Sigmoid colon (tissue), 7 donors: ENCODE measurements around the gene LINGO3. TPM values are rescaled to one million over a fixed set of nuclear protein-coding genes. Genes with fewer than 3 reads are reported as not detected.

Experiments used
- DNase-seq: peaks from one replicate; pipeline ENCODE4 v3.0.0-alpha.2; 2019
- H3K27ac ChIP-seq, 4 donors: fragments of 200-600 bp; sonication (generic); one replicate each; pipeline ENCODE4 v1.5.1; 2016 to 2019; ENCODE audit warnings: mild to moderate bottlenecking in 1 of 4
- H3K27me3 ChIP-seq, 3 donors: fragments of 200-600 bp; sonication (generic); one replicate each; pipeline ENCODE4 v1.5.1; 2019; ENCODE audit warnings: mild to moderate bottlenecking in 1 of 3
- H3K36me3 ChIP-seq, 4 donors: fragments of 200-600 bp; sonication (generic); one replicate each; pipeline ENCODE4 v1.5.1; 2016 to 2019
- H3K4me1 ChIP-seq, 4 donors: fragments of 200-600 bp; sonication (generic); one replicate each; pipeline ENCODE4 v1.5.1; 2017 to 2019
- H3K4me3 ChIP-seq, 4 donors: fragments of 200-600 bp; sonication (generic); one replicate each; pipeline ENCODE4 v1.5.1; 2017 to 2019; ENCODE audit warnings: mild to moderate bottlenecking in 2 of 4, moderate library complexity in 1 of 4
- H3K9me3 ChIP-seq, 4 donors: fragments of 200-600 bp in 3 of 4; sonication (generic) in 3 of 4; one replicate each; pipeline versions ENCODE4 v1.5.1 to v1.6.1; 2013 to 2019
- EP300 ChIP-seq, 4 donors: sonication (generic); formaldehyde crosslinking; IDR thresholded peaks; one replicate each; pipeline ENCODE4 v1.6.1; 2017; ENCODE audit warnings: antibody characterized with exemption in 4 of 4
- POLR2A ChIP-seq, 2 donors: fragments of 450-650 bp; IDR thresholded peaks; one replicate each; pipeline ENCODE4 v1.6.1; 2016; ENCODE audit warnings: antibody characterized with exemption in 2 of 2, mild to moderate bottlenecking in 2 of 2, moderate library complexity in 2 of 2
- POLR2AphosphoS5 ChIP-seq, 4 donors: sonication (generic); formaldehyde crosslinking; IDR thresholded peaks; one replicate each; pipeline ENCODE4 v1.6.1; 2017; ENCODE audit warnings: antibody characterized with exemption in 4 of 4
- WGBS, 2 donors: extraction: QIAGEN DNeasy Blood & Tissue Kit; methylation state at CpG; one replicate each; pipeline ENCODE4 v1.1.7; 2013; 5-methylcytosine and 5-hydroxymethylcytosine counted together
- intact Hi-C: fragments of 100-400 bp; cut with DNase I; formaldehyde crosslinking; loops from one replicate; pipeline ENCODE4 v1.15.1; 2023
- polyA plus RNA-seq, 3 donors: library from polyadenylated mRNA; stranded (reverse); fragments of 200-250 nt; gene quantifications; one replicate each; pipeline ENCODE4 v1.2.3, GENCODE V29; 2013
- total RNA-seq, 4 donors: library from RNA; depleted of rRNA; stranded (reverse); fragments of >200 nt; gene quantifications; one replicate each; pipeline ENCODE4 v1.1.0, GENCODE V29; 2016
- TF ChIP-seq, protein P1 (sequence below), 4 experiments: fragments of 450-650 bp in 3 of 4; fragments of 200-600 bp in 1 of 4; IDR thresholded peaks; one replicate each; pipeline ENCODE4 v1.5.1; 2016 to 2019; ENCODE audit warnings: antibody characterized with exemption in 4 of 4, mild to moderate bottlenecking in 3 of 4, moderate library complexity in 2 of 4
- donor health status: healthy with polysubstance abuse.
- donor health status: Bipolar disorder and iron deficiency.
- donor health status: healthy.

Gene LINGO3
- total and polyA plus RNA-seq, 7 donors = 0.14 to 0.70 TPM; not detected in 5

DNA sequence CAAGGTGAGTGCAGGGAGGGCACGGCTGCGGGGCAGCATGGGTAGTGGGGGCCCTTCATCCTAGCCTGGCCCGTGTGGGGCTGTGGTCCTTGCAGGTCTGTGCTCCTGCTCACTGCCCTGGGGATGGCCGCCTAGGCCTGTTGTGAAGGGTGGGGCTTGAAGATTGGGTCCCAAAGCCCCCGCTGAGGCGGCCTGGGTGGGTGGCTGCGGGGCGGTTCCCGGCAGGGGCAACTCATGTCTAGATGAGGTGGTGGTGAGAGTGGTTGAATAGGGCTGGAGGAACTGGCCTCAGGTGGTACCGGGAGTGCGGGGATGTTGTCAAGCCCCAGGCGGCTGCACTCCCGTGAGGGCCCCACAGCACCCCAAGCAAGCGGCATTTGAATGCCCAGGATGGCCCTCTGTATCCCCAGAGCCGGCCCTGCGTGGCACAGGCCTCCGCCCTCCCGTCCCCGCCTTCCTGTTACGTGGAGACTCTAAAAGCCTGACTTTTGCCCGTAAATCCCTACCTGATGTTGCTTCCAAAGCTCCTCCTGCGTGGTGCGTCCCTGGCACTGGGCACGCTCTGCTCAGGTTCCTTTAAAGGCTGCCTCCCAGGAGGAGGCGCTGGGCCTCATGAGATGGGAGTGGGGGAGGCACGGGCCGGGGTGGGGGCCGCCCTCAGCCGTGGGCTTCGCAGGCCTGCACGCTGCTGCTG is 35.5 kb upstream of the LINGO3 start:
- no peak overlapping the region for H3K4me3 ChIP-seq
- intact Hi-C loops = no loop called here
- H3K9me3 ChIP-seq = no peaks in the 10 kb centered on the region
- TF ChIP-seq, protein P1, sequence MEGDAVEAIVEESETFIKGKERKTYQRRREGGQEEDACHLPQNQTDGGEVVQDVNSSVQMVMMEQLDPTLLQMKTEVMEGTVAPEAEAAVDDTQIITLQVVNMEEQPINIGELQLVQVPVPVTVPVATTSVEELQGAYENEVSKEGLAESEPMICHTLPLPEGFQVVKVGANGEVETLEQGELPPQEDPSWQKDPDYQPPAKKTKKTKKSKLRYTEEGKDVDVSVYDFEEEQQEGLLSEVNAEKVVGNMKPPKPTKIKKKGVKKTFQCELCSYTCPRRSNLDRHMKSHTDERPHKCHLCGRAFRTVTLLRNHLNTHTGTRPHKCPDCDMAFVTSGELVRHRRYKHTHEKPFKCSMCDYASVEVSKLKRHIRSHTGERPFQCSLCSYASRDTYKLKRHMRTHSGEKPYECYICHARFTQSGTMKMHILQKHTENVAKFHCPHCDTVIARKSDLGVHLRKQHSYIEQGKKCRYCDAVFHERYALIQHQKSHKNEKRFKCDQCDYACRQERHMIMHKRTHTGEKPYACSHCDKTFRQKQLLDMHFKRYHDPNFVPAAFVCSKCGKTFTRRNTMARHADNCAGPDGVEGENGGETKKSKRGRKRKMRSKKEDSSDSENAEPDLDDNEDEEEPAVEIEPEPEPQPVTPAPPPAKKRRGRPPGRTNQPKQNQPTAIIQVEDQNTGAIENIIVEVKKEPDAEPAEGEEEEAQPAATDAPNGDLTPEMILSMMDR (IDR thresholded peaks at IDR 0.05) = no peak
- H3K4me1 ChIP-seq = peaks cover 0 to 9% (median 0%) of the 10 kb centered on the region in 4 donors
- DNase-seq = no peak
- no peaks in the 10 kb centered on the region for H3K27me3 ChIP-seq
- H3K36me3 ChIP-seq = peaks cover 0 to 61% (median 15%) of the 10 kb centered on the region in 4 donors
- 90 to 94% methylated on average over 31 of the region's 31 CpGs for WGBS, 2 donors
- no peak overlapping the region for H3K27ac ChIP-seq

- 95 to 96% methylated on average over 29 of the region's 29 CpGs for WGBS, 2 donors
- peaks cover 0 to 61% (median 15%) of the 10 kb centered on the region in 4 donors for H3K36me3 ChIP-seq
- no peak overlapping the region for H3K4me3 ChIP-seq
- H3K9me3 ChIP-seq = no peaks in the 10 kb centered on the region
- no peak for DNase-seq
- no peak overlapping the region for H3K27ac ChIP-seq
- H3K27me3 ChIP-seq = no peaks in the 10 kb centered on the region
- TF ChIP-seq POLR2AphosphoS5 (IDR thresholded peaks at IDR 0.05) (no peak), EP300 (IDR thresholded peaks at IDR 0.05) (no peak), POLR2A (IDR thresholded peaks at IDR 0.05) (no peak)
- TF ChIP-seq, protein P1 (IDR thresholded peaks at IDR 0.05) = no peak
- intact Hi-C loops = no loop called here
- peaks cover 0 to 9% (median 0%) of the 10 kb centered on the region in 4 donors for H3K4me1 ChIP-seq
Observed at GRCh38 chr19:2342656-2343288, 34.8 kb upstream of the LINGO3 start.

DNA sequence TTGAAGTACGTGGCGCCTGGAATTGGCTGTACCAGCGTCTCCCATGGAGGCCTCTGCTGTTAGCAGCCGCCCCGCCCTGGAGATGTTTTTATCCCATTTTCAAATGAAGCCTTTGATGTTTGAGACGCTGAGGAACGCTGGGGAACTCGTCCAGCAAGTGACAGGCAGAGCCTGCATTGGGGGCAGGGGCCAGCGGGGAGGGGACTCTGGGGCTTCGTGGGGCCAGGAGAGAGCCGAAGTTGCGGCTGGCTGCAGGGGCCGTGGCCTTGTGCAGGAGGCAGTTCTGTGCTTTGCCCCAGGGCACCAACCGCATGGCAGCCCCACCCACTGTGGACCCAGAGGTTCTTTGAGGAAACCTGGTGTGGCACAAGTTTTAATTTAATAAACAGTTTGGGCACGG is 34.0 kb upstream of the LINGO3 start:
- Histone ChIP-seq H3K27me3 (no peaks in the 10 kb centered on the region), H3K4me3 (no peak overlapping the region), H3K36me3 (peaks cover 0 to 61% (median 15%) of the 10 kb centered on the region in 4 donors), H3K9me3 (no peaks in the 10 kb centered on the region), H3K27ac (no peak overlapping the region), H3K4me1 (peaks cover 0 to 9% (median 0%) of the 10 kb centered on the region in 4 donors)
- 38 to 76% methylated on average over 15 of the region's 15 CpGs for WGBS, 2 donors
- no peak for TF ChIP-seq POLR2AphosphoS5 (IDR thresholded peaks at IDR 0.05)
- no peak for TF ChIP-seq EP300 (IDR thresholded peaks at IDR 0.05)
- DNase-seq = no peak
- intact Hi-C loops = no loop called here

DNA sequence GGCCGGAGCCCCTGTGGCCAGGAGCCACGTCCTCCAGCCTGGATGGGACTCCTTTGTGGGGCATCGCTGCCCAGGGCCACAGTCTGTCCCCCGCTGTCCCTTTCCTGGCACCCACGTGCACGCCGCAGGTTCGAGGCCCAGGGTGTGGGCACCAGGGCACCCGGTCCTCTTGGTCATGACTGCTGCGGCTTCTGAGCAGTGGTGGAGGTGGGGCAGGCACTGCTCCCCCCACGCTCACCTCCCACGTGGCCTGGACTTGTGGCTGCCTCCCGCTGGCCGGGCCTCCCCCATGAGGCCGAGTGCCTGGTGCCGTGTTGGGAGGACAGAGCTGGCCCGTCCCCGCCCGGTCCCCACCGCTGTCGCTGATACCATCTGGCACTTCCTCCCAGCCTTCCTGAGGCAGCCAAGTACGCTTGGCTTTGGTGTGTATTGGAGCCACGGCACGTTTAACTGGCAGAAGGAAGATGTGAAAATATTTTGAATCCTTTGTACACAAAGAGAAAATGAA is 33.3 kb upstream of the LINGO3 start:
- no peaks in the 10 kb centered on the region for H3K9me3 ChIP-seq
- TF ChIP-seq EP300 (IDR thresholded peaks at IDR 0.05) (no peak), POLR2A (IDR thresholded peaks at IDR 0.05) (no peak), POLR2AphosphoS5 (IDR thresholded peaks at IDR 0.05) (no peak)
- TF ChIP-seq, protein P1 (IDR thresholded peaks at IDR 0.05) = no peak
- no peak overlapping the region for H3K4me3 ChIP-seq
- peaks cover 0 to 58% (median 15%) of the 10 kb centered on the region in 4 donors for H3K36me3 ChIP-seq
- WGBS, 2 donors = 64 to 70% methylated on average over 24 of the region's 24 CpGs
- intact Hi-C loops = no loop called here
- H3K27me3 ChIP-seq = no peaks in the 10 kb centered on the region
- peaks cover 0 to 9% (median 0%) of the 10 kb centered on the region in 4 donors for H3K4me1 ChIP-seq
- no peak for DNase-seq
- H3K27ac ChIP-seq = no peak overlapping the region

- no peak for TF ChIP-seq POLR2AphosphoS5 (IDR thresholded peaks at IDR 0.05)
- TF ChIP-seq EP300 (IDR thresholded peaks at IDR 0.05) = no peak
- TF ChIP-seq, protein P1 (IDR thresholded peaks at IDR 0.05) = no peak
- no peak for TF ChIP-seq POLR2A (IDR thresholded peaks at IDR 0.05)
- Histone ChIP-seq H3K4me3 (no peak overlapping the region), H3K9me3 (no peaks in the 10 kb centered on the region), H3K36me3 (peaks cover 0 to 58% (median 15%) of the 10 kb centered on the region in 4 donors), H3K27me3 (no peaks in the 10 kb centered on the region), H3K4me1 (peaks cover 0 to 4% (median 0%) of the 10 kb centered on the region in 4 donors), H3K27ac (no peak overlapping the region)
- intact Hi-C loops = no loop called here
- DNase-seq = no peak
- 93 to 94% methylated on average over 38 of the region's 38 CpGs for WGBS, 2 donors
Observed at GRCh38 chr19:2340496-2341243, 32.7 kb upstream of the LINGO3 start.
